GM12872 (cell line): Measurements from ENCODE around the gene USP44.

Source experiments
- TF ChIP-seq, protein P1 (sequence below): IDR thresholded peaks from 3 replicates; pipeline ENCODE4 v1.5.1; 2011; ENCODE audit warnings: low read depth, mild to moderate bottlenecking, low read length, moderate library complexity; ENCODE audit not compliant: insufficient read depth

The USP44 gene

GRCh38 chr12:95551305-95551704 lies at the start of gene USP44:
Gene USP44 (minus strand): TSS chr12:95551476. CDS start chr12:95534256, 17,220 bp downstream.
- TF ChIP-seq, protein P1, sequence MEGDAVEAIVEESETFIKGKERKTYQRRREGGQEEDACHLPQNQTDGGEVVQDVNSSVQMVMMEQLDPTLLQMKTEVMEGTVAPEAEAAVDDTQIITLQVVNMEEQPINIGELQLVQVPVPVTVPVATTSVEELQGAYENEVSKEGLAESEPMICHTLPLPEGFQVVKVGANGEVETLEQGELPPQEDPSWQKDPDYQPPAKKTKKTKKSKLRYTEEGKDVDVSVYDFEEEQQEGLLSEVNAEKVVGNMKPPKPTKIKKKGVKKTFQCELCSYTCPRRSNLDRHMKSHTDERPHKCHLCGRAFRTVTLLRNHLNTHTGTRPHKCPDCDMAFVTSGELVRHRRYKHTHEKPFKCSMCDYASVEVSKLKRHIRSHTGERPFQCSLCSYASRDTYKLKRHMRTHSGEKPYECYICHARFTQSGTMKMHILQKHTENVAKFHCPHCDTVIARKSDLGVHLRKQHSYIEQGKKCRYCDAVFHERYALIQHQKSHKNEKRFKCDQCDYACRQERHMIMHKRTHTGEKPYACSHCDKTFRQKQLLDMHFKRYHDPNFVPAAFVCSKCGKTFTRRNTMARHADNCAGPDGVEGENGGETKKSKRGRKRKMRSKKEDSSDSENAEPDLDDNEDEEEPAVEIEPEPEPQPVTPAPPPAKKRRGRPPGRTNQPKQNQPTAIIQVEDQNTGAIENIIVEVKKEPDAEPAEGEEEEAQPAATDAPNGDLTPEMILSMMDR = no peak

- TF ChIP-seq, protein P1 = no peak
These were observed 49.3 kb upstream of the USP44 start for GRCh38 chr12:95600567-95600966.

- TF ChIP-seq, protein P1 = no peak
These were observed 48.6 kb upstream of the USP44 start for GRCh38 chr12:95599880-95600279.

GRCh38 chr12:95594136-95594535 lies 42.9 kb upstream of the USP44 start:
- TF ChIP-seq, protein P1 = no peak

- TF ChIP-seq, protein P1 = no peak
These were observed 42.1 kb upstream of the USP44 start for GRCh38 chr12:95593266-95593871.

GRCh38 chr12:95591731-95592130 lies 40.5 kb upstream of the USP44 start:
- TF ChIP-seq, protein P1 = no peak

DNA sequence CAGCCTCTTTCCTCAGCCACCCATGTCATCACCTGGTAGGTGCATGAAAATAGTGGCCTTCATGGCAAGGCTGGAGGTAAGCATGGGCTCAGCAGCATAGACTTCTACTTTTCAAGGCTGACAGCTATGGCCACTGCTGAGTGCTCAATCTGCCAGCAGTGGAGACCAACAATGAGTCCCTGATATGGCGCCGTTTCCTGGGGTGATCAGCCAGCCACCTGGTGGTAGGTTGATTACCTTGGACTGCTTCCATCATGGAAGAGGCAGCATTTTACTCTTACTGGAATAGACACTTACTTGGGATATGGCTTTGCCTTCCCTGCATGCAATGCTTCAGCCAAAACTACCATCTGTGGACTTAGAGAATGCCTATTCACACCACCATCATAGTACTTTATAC lies 39.5 kb upstream of the USP44 start:
- TF ChIP-seq, protein P1 = no peak

DNA sequence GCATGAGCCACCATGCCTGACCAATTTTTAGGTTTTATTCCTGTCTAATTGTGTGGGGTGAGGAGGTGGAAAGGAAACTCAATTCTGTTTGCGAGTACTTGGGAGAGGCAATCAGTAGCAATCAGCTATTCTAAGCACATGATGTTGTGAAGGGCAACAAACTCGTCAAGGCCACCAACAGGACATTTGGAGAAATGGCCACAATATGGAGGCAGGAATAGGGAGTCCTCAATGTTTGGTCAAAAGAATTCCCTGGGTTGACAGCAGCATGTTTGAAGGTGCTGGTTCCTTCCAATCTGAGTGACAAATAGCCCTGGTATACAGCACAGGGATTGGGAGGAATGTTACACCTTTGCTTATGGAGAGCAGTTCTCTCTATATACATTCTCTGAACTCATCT lies 32.7 kb upstream of the USP44 start:
- TF ChIP-seq, protein P1 = no peak
